WTC11 (cell line): ENCODE data around the gene IFT20. TPM values are rescaled to one million over a fixed set of nuclear protein-coding genes. Genes with fewer than 3 reads are reported as not detected.
"Not testable (repeated sequence)": the region's sequence is repeated elsewhere in the genome, so short reads cannot be mapped to it uniquely, and the experiment has no call there.

Experiments used
- ATAC-seq: fragments of 200-7000 bp; cut with Tn5 transposase; 2 replicates; pipeline ENCODE4 v1.10.0; 2021; ENCODE audit warnings: mild to moderate bottlenecking, moderate library complexity
- CTCF ChIA-PET: fragments of 300-600 bp; sonication (Branson Sonifier 250); formaldehyde crosslinking; loops from one replicate; lab custom pipeline; 2021; ENCODE audit warnings: antibody characterized with exemption; lab: Charles Lee
- POLR2A ChIA-PET: fragments of 350-600 bp; sonication (Branson Sonifier 250); formaldehyde crosslinking; loops from one replicate; lab custom pipeline; 2021; ENCODE audit warnings: antibody characterized with exemption; lab: Charles Lee
- DNase-seq: peaks from one replicate; pipeline ENCODE4 v3.0.0; 2021; ENCODE audit warnings: low spot score
- H3K27ac Mint-ChIP-seq: 2 replicates; pipeline ENCODE4 v1.8.0; 2021; ENCODE audit warnings: mixed read lengths
- H3K27me3 Mint-ChIP-seq: 2 replicates; pipeline ENCODE4 v1.8.0; 2021; ENCODE audit warnings: low read depth, mild to moderate bottlenecking, moderate library complexity, mixed read lengths
- H3K36me3 Mint-ChIP-seq: 2 replicates; pipeline ENCODE4 v1.8.0; 2021; ENCODE audit warnings: mixed read lengths
- H3K4me1 Mint-ChIP-seq: 2 replicates; pipeline ENCODE4 v1.8.0; 2022; ENCODE audit warnings: mixed read lengths
- H3K4me3 Mint-ChIP-seq: 2 replicates; pipeline ENCODE4 v1.8.0; 2021; ENCODE audit warnings: mild to moderate bottlenecking, moderate library complexity, mixed read lengths
- H3K9me3 Mint-ChIP-seq: 2 replicates; pipeline ENCODE4 v1.8.0; 2021; ENCODE audit warnings: mixed read lengths
- E2F4 ChIP-seq: sonication (generic); formaldehyde crosslinking; IDR thresholded peaks from 2 replicates; pipeline ENCODE4 v1.8.1; 2022; ENCODE audit warnings: low read depth, mild to moderate bottlenecking, moderate library complexity, missing genetic modification reagents, borderline replicate concordance
- ESRRA ChIP-seq: sonication (generic); formaldehyde crosslinking; IDR thresholded peaks from 2 replicates; pipeline ENCODE4 v1.8.1; 2022; ENCODE audit warnings: mild to moderate bottlenecking, missing genetic modification reagents, borderline replicate concordance
- ETV6 ChIP-seq: sonication (generic); formaldehyde crosslinking; IDR thresholded peaks from 2 replicates; pipeline ENCODE4 v1.8.1; 2022; ENCODE audit warnings: mild to moderate bottlenecking, missing genetic modification reagents
- HMGA2 ChIP-seq: fragments of 250-450 bp; sonication (Bioruptor Pico); IDR thresholded peaks from 2 replicates; pipeline ENCODE4 v1.4.0; 2021; ENCODE audit warnings: mild to moderate bottlenecking, moderate library complexity
- HMGXB4 ChIP-seq: sonication (generic); formaldehyde crosslinking; IDR thresholded peaks from 2 replicates; pipeline ENCODE4 v1.8.1; 2023; ENCODE audit warnings: mild to moderate bottlenecking, moderate library complexity, missing genetic modification reagents
- JUN ChIP-seq: sonication (generic); formaldehyde crosslinking; IDR thresholded peaks from 2 replicates; pipeline ENCODE4 v1.8.0; 2023; ENCODE audit warnings: mild to moderate bottlenecking, missing genetic modification reagents
- MXD4 ChIP-seq: fragments of 250-450 bp; sonication (Bioruptor Pico); IDR thresholded peaks from 2 replicates; pipeline ENCODE4 v1.8.0; 2021; ENCODE audit warnings: mild to moderate bottlenecking, moderate library complexity, borderline replicate concordance
- NR3C1 ChIP-seq: sonication (generic); formaldehyde crosslinking; conservative IDR thresholded peaks from 2 replicates; pipeline ENCODE4 v1.8.1; 2023; ENCODE audit warnings: low read depth, mild to moderate bottlenecking, missing genetic modification reagents
- RELA ChIP-seq: sonication (generic); formaldehyde crosslinking; IDR thresholded peaks from 2 replicates; pipeline ENCODE4 v1.8.1; 2022; ENCODE audit warnings: missing genetic modification reagents, mild to moderate bottlenecking, borderline replicate concordance
- SP1 ChIP-seq: sonication (generic); formaldehyde crosslinking; conservative IDR thresholded peaks from 2 replicates; pipeline ENCODE4 v1.8.1; 2022; ENCODE audit warnings: missing genetic modification reagents
- ZNF671 ChIP-seq: fragments of 250-450 bp; sonication (Bioruptor Pico); IDR thresholded peaks from 2 replicates; pipeline ENCODE4 v1.8.0; 2021; ENCODE audit warnings: mild to moderate bottlenecking
- total RNA-seq: library from RNA; stranded (reverse); gene quantifications from 3 replicates; pipeline ENCODE4 v1.2.3, GENCODE V29; 2021
- TF ChIP-seq, protein P1 (sequence below): sonication (generic); formaldehyde crosslinking; IDR thresholded peaks from 2 replicates; pipeline ENCODE4 v1.8.1; 2022; ENCODE audit warnings: mild to moderate bottlenecking, missing genetic modification reagents, moderate library complexity, borderline replicate concordance
- TF ChIP-seq, protein P2 (sequence below): sonication (generic); formaldehyde crosslinking; IDR thresholded peaks from 2 replicates; pipeline ENCODE4 v1.8.1; 2022; ENCODE audit warnings: missing genetic modification reagents, borderline replicate concordance
- TF ChIP-seq, protein P3 (sequence below): sonication (generic); formaldehyde crosslinking; IDR thresholded peaks from 2 replicates; pipeline ENCODE4 v1.8.0; 2022; ENCODE audit warnings: mild to moderate bottlenecking, missing genetic modification reagents
- TF ChIP-seq, protein P4 (sequence below): fragments of 200-600 bp; IDR thresholded peaks from 2 replicates; pipeline ENCODE4 v1.8.0; 2022; ENCODE audit warnings: antibody characterized with exemption

Gene IFT20
- total RNA-seq, 1 experiment from 2014 or later = 17.6 TPM

- TF ChIP-seq MXD4 = no peak
- TF ChIP-seq HMGXB4 (CRISPR knock-in tag) = no peak
- TF ChIP-seq, protein P1, sequence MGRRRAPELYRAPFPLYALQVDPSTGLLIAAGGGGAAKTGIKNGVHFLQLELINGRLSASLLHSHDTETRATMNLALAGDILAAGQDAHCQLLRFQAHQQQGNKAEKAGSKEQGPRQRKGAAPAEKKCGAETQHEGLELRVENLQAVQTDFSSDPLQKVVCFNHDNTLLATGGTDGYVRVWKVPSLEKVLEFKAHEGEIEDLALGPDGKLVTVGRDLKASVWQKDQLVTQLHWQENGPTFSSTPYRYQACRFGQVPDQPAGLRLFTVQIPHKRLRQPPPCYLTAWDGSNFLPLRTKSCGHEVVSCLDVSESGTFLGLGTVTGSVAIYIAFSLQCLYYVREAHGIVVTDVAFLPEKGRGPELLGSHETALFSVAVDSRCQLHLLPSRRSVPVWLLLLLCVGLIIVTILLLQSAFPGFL (CRISPR knock-in tag) = no peak
- TF ChIP-seq JUN = no peak
- TF ChIP-seq, protein P2, sequence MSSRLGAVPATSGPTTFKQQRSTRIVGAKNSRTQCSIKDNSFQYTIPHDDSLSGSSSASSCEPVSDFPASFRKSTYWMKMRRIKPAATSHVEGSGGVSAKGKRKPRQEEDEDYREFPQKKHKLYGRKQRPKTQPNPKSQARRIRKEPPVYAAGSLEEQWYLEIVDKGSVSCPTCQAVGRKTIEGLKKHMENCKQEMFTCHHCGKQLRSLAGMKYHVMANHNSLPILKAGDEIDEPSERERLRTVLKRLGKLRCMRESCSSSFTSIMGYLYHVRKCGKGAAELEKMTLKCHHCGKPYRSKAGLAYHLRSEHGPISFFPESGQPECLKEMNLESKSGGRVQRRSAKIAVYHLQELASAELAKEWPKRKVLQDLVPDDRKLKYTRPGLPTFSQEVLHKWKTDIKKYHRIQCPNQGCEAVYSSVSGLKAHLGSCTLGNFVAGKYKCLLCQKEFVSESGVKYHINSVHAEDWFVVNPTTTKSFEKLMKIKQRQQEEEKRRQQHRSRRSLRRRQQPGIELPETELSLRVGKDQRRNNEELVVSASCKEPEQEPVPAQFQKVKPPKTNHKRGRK (CRISPR knock-in tag) = no peak
- TF ChIP-seq ZNF671 (CRISPR knock-in tag) = no peak
- TF ChIP-seq ESRRA (CRISPR knock-in tag) = no peak
- TF ChIP-seq, protein P3, sequence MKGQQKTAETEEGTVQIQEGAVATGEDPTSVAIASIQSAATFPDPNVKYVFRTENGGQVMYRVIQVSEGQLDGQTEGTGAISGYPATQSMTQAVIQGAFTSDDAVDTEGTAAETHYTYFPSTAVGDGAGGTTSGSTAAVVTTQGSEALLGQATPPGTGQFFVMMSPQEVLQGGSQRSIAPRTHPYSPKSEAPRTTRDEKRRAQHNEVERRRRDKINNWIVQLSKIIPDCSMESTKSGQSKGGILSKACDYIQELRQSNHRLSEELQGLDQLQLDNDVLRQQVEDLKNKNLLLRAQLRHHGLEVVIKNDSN = no peak
- TF ChIP-seq RELA (CRISPR knock-in tag) = no peak
- TF ChIP-seq HMGA2 = no peak
- TF ChIP-seq E2F4 (CRISPR knock-in tag) = no peak
- TF ChIP-seq ETV6 (CRISPR knock-in tag) = no peak
Observed at GRCh38 chr17:28339431-28339830, 4.2 kb upstream of the IFT20 start (continued).

- H3K27me3 Mint-ChIP-seq, H3K4me3 Mint-ChIP-seq, CTCF ChIA-PET, H3K27ac Mint-ChIP-seq, H3K9me3 Mint-ChIP-seq, DNase-seq, ATAC-seq: not testable (repeated sequence)
- POLR2A ChIA-PET = interaction anchor here (0.8 kb wide), 1 partner anchor 19 kb away, joined by 3 read pairs; the partner anchor contains the start of gene POLDIP2
- Mint-ChIP-seq H3K36me3 (peaks cover 20% of the 10 kb centered on the region), H3K4me1 (peaks cover 20% of the 10 kb centered on the region)
Observed at GRCh38 chr17:28338769-28339212, 3.5 kb upstream of the IFT20 start.

GRCh38 chr17:28338056-28338768, 2.9 kb upstream of the IFT20 start:
- ChIA-PET CTCF (no interaction called here), POLR2A (no interaction called here)
- Mint-ChIP-seq H3K4me3 (no peak overlapping the region), H3K36me3 (peaks cover 18% of the 10 kb centered on the region), H3K4me1 (peaks cover 20% of the 10 kb centered on the region), H3K27me3 (no peaks in the 10 kb centered on the region), H3K9me3 (no peaks in the 10 kb centered on the region), H3K27ac (0 out of 2 replicates have a peak overlapping the region, but pooled peaks have one; percentile 25)
- ATAC-seq = no peak
- TF ChIP-seq SP1 (no peak), NR3C1 (CRISPR knock-in tag) (no peak), ZNF671 (CRISPR knock-in tag) (no peak)
- TF ChIP-seq, protein P4, sequence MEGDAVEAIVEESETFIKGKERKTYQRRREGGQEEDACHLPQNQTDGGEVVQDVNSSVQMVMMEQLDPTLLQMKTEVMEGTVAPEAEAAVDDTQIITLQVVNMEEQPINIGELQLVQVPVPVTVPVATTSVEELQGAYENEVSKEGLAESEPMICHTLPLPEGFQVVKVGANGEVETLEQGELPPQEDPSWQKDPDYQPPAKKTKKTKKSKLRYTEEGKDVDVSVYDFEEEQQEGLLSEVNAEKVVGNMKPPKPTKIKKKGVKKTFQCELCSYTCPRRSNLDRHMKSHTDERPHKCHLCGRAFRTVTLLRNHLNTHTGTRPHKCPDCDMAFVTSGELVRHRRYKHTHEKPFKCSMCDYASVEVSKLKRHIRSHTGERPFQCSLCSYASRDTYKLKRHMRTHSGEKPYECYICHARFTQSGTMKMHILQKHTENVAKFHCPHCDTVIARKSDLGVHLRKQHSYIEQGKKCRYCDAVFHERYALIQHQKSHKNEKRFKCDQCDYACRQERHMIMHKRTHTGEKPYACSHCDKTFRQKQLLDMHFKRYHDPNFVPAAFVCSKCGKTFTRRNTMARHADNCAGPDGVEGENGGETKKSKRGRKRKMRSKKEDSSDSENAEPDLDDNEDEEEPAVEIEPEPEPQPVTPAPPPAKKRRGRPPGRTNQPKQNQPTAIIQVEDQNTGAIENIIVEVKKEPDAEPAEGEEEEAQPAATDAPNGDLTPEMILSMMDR = no peak
- DNase-seq = no peak
